Neural crest cell (in vitro differentiated cells): ENCODE data around the gene CCDC66. TPM values are rescaled to one million over a fixed set of nuclear protein-coding genes. Genes with fewer than 3 reads are reported as not detected.
"Not testable (repeated sequence)": the region's sequence is repeated elsewhere in the genome, so short reads cannot be mapped to it uniquely, and the experiment has no call there.

Experiments used
- DNase-seq: peaks from one replicate; pipeline ENCODE4 v3.0.0; 2021; ENCODE audit warnings: low read depth, mixed read lengths, low spot score
- H3K27ac Mint-ChIP-seq: one replicate; pipeline ENCODE4 v1.8.0; 2021; ENCODE audit warnings: mild to moderate bottlenecking, mixed read lengths; ENCODE audit not compliant: unreplicated experiment
- H3K27me3 Mint-ChIP-seq: 2 replicates; pipeline ENCODE4 v1.8.0; 2021; ENCODE audit warnings: low read depth, mild to moderate bottlenecking, mixed read lengths
- H3K36me3 Mint-ChIP-seq: 2 replicates; pipeline ENCODE4 v1.8.0; 2021; ENCODE audit warnings: low read depth, mild to moderate bottlenecking, mixed read lengths
- H3K4me1 Mint-ChIP-seq: 2 replicates; pipeline ENCODE4 v1.8.0; 2021; ENCODE audit warnings: mixed read lengths
- H3K4me3 Mint-ChIP-seq: one replicate; pipeline ENCODE4 v1.8.0; 2021; ENCODE audit warnings: mild to moderate bottlenecking, mixed read lengths
- H3K9me3 Mint-ChIP-seq: 2 replicates; pipeline ENCODE4 v1.8.0; 2021; ENCODE audit warnings: mixed read lengths
- total RNA-seq: library from RNA; stranded (reverse); gene quantifications from 2 replicates; pipeline ENCODE4 v1.2.1, GENCODE V29; 2021
- TF ChIP-seq, protein P1 (sequence below): fragments of 200-600 bp; sonication (generic); conservative IDR thresholded peaks from 2 replicates; pipeline ENCODE4 v1.5.0; 2021; ENCODE audit warnings: antibody characterized with exemption, mild to moderate bottlenecking

CCDC66 gene
- total RNA-seq, 1 donor from 2014 or later: 30.9 TPM

DNA sequence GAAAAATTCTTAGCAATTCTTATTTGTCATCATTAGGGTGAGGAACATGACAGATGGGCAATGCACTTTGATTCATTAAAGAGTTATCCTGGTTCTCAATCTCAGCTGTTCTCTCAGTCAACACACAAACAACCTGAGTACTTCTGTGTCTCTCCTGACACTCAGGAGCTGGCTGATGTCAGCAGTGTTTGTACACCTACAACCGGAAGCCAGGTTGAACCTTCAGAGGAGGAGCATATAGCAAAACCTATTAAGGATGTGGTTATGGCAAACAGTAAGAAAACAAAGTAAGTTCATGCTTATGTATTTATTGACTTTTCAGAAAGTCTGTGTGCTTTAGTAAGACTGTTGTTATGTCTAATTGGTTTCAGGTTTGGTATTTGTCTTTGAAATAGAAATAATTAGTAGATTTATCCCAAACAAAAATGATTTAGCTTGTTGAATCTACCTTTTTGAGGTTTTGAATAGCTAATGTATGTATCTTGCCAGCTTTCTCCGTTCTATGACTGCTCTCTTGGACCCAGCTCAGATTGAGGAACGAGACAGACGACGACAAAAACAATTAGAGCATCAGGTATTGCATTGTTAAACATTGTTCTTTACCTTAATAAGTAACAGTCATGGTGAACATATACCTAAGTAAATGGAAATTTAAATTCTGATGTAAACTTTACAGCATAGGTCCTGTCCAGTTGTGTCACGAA lies 36.6 kb downstream of the CCDC66 start:
- peaks cover 10% of the 10 kb centered on the region for H3K4me1 Mint-ChIP-seq
- H3K27me3 Mint-ChIP-seq: no peaks in the 10 kb centered on the region
- peaks cover 30% of the 10 kb centered on the region for H3K36me3 Mint-ChIP-seq
- H3K4me3 Mint-ChIP-seq: no peak overlapping the region
- DNase-seq: no peak
- TF ChIP-seq, protein P1, sequence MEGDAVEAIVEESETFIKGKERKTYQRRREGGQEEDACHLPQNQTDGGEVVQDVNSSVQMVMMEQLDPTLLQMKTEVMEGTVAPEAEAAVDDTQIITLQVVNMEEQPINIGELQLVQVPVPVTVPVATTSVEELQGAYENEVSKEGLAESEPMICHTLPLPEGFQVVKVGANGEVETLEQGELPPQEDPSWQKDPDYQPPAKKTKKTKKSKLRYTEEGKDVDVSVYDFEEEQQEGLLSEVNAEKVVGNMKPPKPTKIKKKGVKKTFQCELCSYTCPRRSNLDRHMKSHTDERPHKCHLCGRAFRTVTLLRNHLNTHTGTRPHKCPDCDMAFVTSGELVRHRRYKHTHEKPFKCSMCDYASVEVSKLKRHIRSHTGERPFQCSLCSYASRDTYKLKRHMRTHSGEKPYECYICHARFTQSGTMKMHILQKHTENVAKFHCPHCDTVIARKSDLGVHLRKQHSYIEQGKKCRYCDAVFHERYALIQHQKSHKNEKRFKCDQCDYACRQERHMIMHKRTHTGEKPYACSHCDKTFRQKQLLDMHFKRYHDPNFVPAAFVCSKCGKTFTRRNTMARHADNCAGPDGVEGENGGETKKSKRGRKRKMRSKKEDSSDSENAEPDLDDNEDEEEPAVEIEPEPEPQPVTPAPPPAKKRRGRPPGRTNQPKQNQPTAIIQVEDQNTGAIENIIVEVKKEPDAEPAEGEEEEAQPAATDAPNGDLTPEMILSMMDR: no peak
- H3K9me3 Mint-ChIP-seq: peaks cover 8% of the 10 kb centered on the region
- H3K27ac Mint-ChIP-seq: no peak overlapping the region

DNA sequence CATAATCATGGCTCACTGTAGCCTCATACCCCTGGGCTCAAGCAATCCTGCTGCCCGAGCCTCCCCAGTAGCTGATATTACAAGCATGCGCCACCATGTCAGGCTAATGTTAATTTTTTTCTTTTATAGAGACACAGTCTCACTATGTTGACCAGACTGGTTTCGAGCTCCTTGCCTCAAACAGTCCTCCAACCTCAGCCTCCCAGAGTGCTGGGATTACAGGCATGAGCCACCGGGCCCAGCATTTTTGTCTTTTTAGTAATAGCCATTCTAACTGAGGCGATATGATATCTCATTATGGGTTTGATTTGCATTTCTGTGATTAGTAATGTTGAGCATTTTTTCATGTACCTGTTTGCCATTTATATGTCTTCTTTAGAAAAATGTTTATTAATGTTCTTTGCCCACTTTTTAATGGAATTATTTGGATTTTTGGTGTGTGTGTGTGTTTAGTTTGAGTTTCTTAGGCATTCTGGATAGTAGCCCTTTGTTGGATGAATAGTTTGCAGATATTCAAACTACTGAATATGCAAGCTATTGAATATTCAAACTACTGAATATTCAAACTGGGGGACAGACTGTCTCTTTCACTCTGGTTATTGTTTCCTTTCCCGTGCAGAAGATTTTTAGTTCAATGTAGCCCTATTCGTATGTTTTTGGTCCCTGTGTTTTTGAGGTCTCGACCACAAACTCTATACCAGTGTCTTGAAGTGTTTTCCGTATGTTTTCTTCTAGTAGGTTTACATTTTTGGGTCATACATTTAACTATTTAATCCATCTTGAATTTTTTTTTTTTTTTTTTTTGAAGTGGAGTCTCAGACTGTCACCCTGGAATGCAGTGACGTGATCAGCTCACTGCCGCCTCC lies 39.2 kb downstream of the CCDC66 start:
- Mint-ChIP-seq H3K4me3 (no peak overlapping the region), H3K9me3 (peaks cover 10% of the 10 kb centered on the region), H3K36me3 (peaks cover 49% of the 10 kb centered on the region), H3K27me3 (no peaks in the 10 kb centered on the region), H3K4me1 (no peaks in the 10 kb centered on the region), H3K27ac (no peak overlapping the region)
- no peak for DNase-seq
- TF ChIP-seq, protein P1: no peak

DNA sequence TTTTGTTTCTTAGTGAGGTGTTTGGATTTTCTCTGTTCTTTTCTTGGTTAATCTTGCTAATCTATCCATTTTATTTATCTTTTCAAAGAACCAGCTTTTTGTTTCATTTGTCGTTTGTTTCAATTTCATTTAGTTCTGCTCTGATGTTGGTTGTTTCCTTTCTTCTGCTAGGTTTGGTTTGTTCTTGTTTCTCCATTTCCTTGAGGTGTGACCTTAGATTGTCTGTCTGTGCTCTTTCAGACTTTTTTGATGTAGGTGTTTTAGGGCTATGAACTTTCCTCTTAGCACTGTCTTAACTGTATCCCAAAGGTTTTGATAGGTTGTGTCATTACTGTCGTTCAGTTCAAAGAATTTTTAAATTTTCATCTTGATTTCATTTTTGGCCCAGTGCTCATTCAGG lies 51.5 kb downstream of the CCDC66 start:
- H3K27ac Mint-ChIP-seq, H3K27me3 Mint-ChIP-seq, DNase-seq, H3K4me3 Mint-ChIP-seq, H3K4me1 Mint-ChIP-seq: not testable (repeated sequence)
- H3K9me3 Mint-ChIP-seq: peaks cover 29% of the 10 kb centered on the region
- peaks cover 83% of the 10 kb centered on the region for H3K36me3 Mint-ChIP-seq

DNA sequence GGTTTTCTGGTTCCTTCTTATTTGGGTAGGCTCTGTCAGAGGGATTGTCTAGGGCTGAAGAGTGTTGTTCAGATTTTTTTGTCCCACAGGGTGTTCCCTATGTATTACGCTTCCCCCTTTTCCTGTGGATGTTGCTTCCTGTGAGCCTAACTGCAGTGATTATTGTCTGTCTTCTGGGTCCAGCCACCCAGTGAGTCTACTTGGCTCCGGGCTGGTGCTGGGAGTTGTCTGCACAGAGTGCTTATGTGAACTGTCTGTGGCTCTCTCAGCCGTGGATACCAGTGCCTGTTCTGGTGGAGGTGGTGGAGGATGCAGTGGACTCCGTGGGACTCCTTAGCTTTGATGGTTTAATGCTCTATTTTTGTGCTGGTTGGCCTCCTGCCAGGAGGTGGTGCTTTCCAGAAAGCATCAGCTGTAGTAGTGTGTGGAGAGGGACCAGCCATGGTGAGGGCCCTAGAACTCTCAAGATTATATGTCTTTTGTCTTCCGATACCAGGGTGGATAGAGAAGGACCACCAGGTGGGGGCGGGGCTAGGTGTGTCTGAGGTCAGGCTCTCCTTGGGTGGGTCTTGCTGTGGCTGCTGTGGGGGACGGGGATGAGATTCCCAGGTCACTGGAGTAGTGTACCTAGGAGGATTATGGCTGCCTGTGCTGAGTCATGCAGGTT lies 53.8 kb downstream of the CCDC66 start:
- Mint-ChIP-seq H3K4me1 (no peaks in the 10 kb centered on the region), H3K27me3 (no peaks in the 10 kb centered on the region), H3K27ac (no peak overlapping the region), H3K9me3 (peaks cover 20% of the 10 kb centered on the region), H3K4me3 (no peak overlapping the region), H3K36me3 (peaks cover 67% of the 10 kb centered on the region)
- DNase-seq: no peak
- TF ChIP-seq, protein P1: no peak

DNA sequence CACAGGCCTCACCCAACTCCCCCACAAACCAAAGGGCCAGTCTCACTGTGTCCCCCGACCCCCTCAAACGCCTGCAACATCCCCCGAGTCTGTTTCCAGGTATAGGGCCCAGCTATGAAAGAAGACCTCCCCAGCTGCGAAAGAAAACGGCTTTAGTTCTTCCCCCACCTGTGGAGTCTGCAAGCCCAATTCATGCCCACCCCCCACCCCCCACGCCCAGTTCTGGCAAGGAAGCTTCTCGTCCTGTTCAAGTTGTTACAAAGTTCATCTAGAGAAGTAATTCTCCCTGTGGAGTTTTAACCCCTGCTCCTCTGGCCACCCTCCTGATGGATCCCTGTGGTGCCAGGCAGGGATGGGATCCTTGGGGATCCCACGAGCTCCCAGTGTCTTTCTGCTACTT lies 54.4 kb downstream of the CCDC66 start:
- Mint-ChIP-seq H3K27me3 (no peaks in the 10 kb centered on the region), H3K36me3 (peaks cover 63% of the 10 kb centered on the region), H3K9me3 (peaks cover 20% of the 10 kb centered on the region), H3K27ac (no peak overlapping the region), H3K4me1 (no peaks in the 10 kb centered on the region), H3K4me3 (no peak overlapping the region)
- TF ChIP-seq, protein P1: no peak
- DNase-seq: no peak
